ENCODE data around the gene TRIM66. TPM values are rescaled to one million over a fixed set of nuclear protein-coding genes. Genes with fewer than 3 reads are reported as not detected.

TRIM66 gene
- total and polyA plus RNA-seq, 2 of the 8 experiments (the other 6 are each of a cell fraction or from before 2014, with no cell fraction given) = 3.1 to 3.5 TPM

- DNase-seq (ENCODE audit: low read depth in 1 of 2, low spot score in 2 of 2) = peak in 1 of 2 experiments; percentile 39
- Histone ChIP-seq H3K4me2 (ENCODE audit: insufficient read depth in 1 of 2, low read depth in 2 of 2, low read length in 2 of 2) (no peak overlapping the region), H3K14ac (ENCODE audit: insufficient read length) (no peak overlapping the region), H3K36me3 (ENCODE audit: control insufficient read depth in 2 of 4, insufficient read depth in 4 of 4, low read length in 3 of 4) (no peaks in the 10 kb centered on the region), H2AK5ac (ENCODE audit: low read depth, low read length) (no peak overlapping the region), H2BK15ac (ENCODE audit: low read length) (no peak overlapping the region), H2BK20ac (ENCODE audit: low read length) (no peak overlapping the region), H4K91ac (replicated peaks; ENCODE audit: insufficient read length, low read length) (no peak overlapping the region), H2BK120ac (replicated peaks; ENCODE audit: low read depth, low read length) (no peak overlapping the region), H3K23ac (ENCODE audit: insufficient read length) (no peak overlapping the region), H3K23me2 (ENCODE audit: low read depth, low read length) (no peaks in the 10 kb centered on the region), H3K9ac (replicated peaks in 1 of 4; ENCODE audit: extremely low read depth in 1 of 4, low read depth in 3 of 4, low read length in 3 of 4) (no peak overlapping the region), H4K8ac (ENCODE audit: extremely low read depth, insufficient read depth, low read length) (no peak overlapping the region), H2BK12ac (ENCODE audit: low read depth, low read length) (no peak overlapping the region), H3K79me2 (ENCODE audit: control insufficient read depth in 1 of 2, insufficient read depth in 2 of 2, low read length in 2 of 2) (no peaks in the 10 kb centered on the region), H2BK5ac (ENCODE audit: low read depth, low read length) (no peak overlapping the region), H2AFZ (ENCODE audit: low read length) (peak overlapping the region; percentile 3; the same call in 1 of the 2 replicates), H3K4ac (replicated peaks; ENCODE audit: insufficient read length, low read depth, low read length) (no peak overlapping the region), H3K9me3 (ENCODE audit: insufficient read depth in 2 of 2, low read depth in 1 of 2, low read length in 1 of 2) (no peaks in the 10 kb centered on the region), H3K79me1 (ENCODE audit: low read depth, low read length) (no peaks in the 10 kb centered on the region), H3K56ac (replicated peaks; ENCODE audit: insufficient read length, low read depth, low read length) (no peak overlapping the region), H3K27me3 (replicated peaks in 1 of 4; ENCODE audit: control insufficient read depth in 3 of 4, extremely low read depth in 1 of 4, insufficient read depth in 3 of 4, low read length in 3 of 4) (no peaks in the 10 kb centered on the region), H3K27ac (ENCODE audit: low read depth, low read length) (no peak overlapping the region), H3K4me3 (ENCODE audit: extremely low read depth in 1 of 4, insufficient read depth in 2 of 4, low read depth in 3 of 4, low read length in 4 of 4) (no peak overlapping the region), H3K18ac (ENCODE audit: extremely low read depth, low read length) (no peak overlapping the region), H4K5ac (ENCODE audit: insufficient read length, low read depth, low read length) (no peak overlapping the region), H4K20me1 (replicated peaks in 1 of 2; ENCODE audit: control insufficient read depth in 1 of 2, insufficient read depth in 2 of 2, low read length in 2 of 2) (no peaks in the 10 kb centered on the region), H3K4me1 (replicated peaks in 1 of 4; ENCODE audit: control insufficient read depth in 3 of 4, insufficient read depth in 4 of 4, low read length in 3 of 4) (no peaks in the 10 kb centered on the region)
- POLR2A ChIA-PET (ENCODE audit: partially characterized antibody) = interaction anchor here (0.5 to 1.0 kb wide), 3 partner anchors 81 to 223 kb away, joined by 3 read pairs; partner anchors contain the start of gene TRIM66
- no peak for TF ChIP-seq TAF7 (optimal IDR thresholded peaks at IDR 0.05; ENCODE audit: borderline replicate concordance, low read depth, low read length)
- TF ChIP-seq TEAD4 (IDR thresholded peaks at IDR 0.05; ENCODE audit: low read depth, low read length) = no peak
- no peak for TF ChIP-seq KDM4A (IDR thresholded peaks at IDR 0.05; ENCODE audit: low read depth, low read length, severe bottlenecking)
- TF ChIP-seq SIRT6 (IDR thresholded peaks at IDR 0.05; ENCODE audit: low read length) = no peak
- no peak for TF ChIP-seq HDAC2 (IDR thresholded peaks at IDR 0.05; ENCODE audit: borderline replicate concordance in 1 of 2, low read depth in 2 of 2, low read length in 2 of 2)
- no peak for TF ChIP-seq SAP30 (IDR thresholded peaks at IDR 0.05; ENCODE audit: insufficient read depth, insufficient replicate concordance, low read length)
- CTCF ChIA-PET (ENCODE audit: partially characterized antibody) = interaction anchor here (1.0 to 2.4 kb wide), 7 partner anchors 9 to 358 kb away, joined by 3 to 12 read pairs (median 3); no protein-coding TSS in a partner anchor
- WGBS, 2 experiments (ENCODE audit: extremely low coverage in 1 of 2, insufficient coverage in 1 of 2, insufficient read length in 1 of 2, insufficient replicate concordance in 2 of 2, low coverage in 1 of 2, low lambda C conversion rate in 2 of 2, missing lambda C conversion rate in 1 of 2) = 92% methylated on average over 9 of the region's 9 CpGs; no CpG with 5 or more reads in 1 of the 2 experiments
- FAIRE-seq = no peak
These were observed 80.9 kb downstream of the TRIM66 start for GRCh38 chr11:8601376-8602133.
